H1 (cell line): Measurements from ENCODE around the gene SLC4A1AP. TPM values are rescaled to one million over a fixed set of nuclear protein-coding genes. Genes with fewer than 3 reads are reported as not detected.

Experiments
- BRCA1 ChIP-seq: IDR thresholded peaks from 2 replicates; pipeline ENCODE4 v1.6.1; 2012; ENCODE audit warnings: low read depth, low read length, improper control_type of control experiment
- CHD7 ChIP-seq: fragments of 300-600 bp; sonication (generic); IDR thresholded peaks from 2 replicates; pipeline ENCODE4 v1.7.1; 2012; ENCODE audit warnings: low read length, moderate library complexity, mild to moderate bottlenecking, inconsistent platforms; ENCODE audit not compliant: insufficient replicate concordance
- polyA plus RNA-seq, 7 experiments: library from polyadenylated mRNA; depleted of rRNA in 3 of 7; stranded (reverse) in 5 of 7; unstranded in 2 of 7; fragments of >200 nt in 5 of 7; fragments of 200-250 nt in 2 of 7; gene quantifications; 1 replicate in 5 of 7; 2 replicates in 1 of 7; 4 replicates in 1 of 7; pipeline versions ENCODE4 v1.2.1 to v1.2.3, GENCODE V29; 2011 to 2013; ENCODE audit warnings: missing spikeins in 2 of 7, mixed read lengths in 2 of 7
- total RNA-seq: library from RNA; stranded (reverse); fragmentation: NEBNext Ultra II Directional; extraction: Animal tissue kit (Norgen Biotek cat#: 25700); gene quantifications from 2 replicates; pipeline ENCODE4 v1.2.1, GENCODE V29; 2021

SLC4A1AP gene
- total and polyA plus RNA-seq, 2 of the 8 experiments (the other 6 are each of a cell fraction or from before 2014, with no cell fraction given): 8.1 to 18.4 TPM

GRCh38 chr2:27739058-27739373 lies 75.3 kb downstream of the SLC4A1AP start (continued):
- no peak for TF ChIP-seq CHD7
- TF ChIP-seq BRCA1: no peak
